WTC11 (cell line): Measurements from ENCODE around the gene MALAT1. TPM values are rescaled to one million over a fixed set of nuclear protein-coding genes. Genes with fewer than 3 reads are reported as not detected.

Experiments used
- ATAC-seq: fragments of 200-7000 bp; cut with Tn5 transposase; 2 replicates; pipeline ENCODE4 v1.10.0; 2021; ENCODE audit warnings: mild to moderate bottlenecking, moderate library complexity
- CTCF ChIA-PET: fragments of 300-600 bp; sonication (Branson Sonifier 250); formaldehyde crosslinking; loops from one replicate; lab custom pipeline; 2021; ENCODE audit warnings: antibody characterized with exemption; lab: Charles Lee
- POLR2A ChIA-PET: fragments of 350-600 bp; sonication (Branson Sonifier 250); formaldehyde crosslinking; loops from one replicate; lab custom pipeline; 2021; ENCODE audit warnings: antibody characterized with exemption; lab: Charles Lee
- DNase-seq: peaks from one replicate; pipeline ENCODE4 v3.0.0; 2021; ENCODE audit warnings: low spot score
- H3K27ac Mint-ChIP-seq: 2 replicates; pipeline ENCODE4 v1.8.0; 2021; ENCODE audit warnings: mixed read lengths
- H3K27me3 Mint-ChIP-seq: 2 replicates; pipeline ENCODE4 v1.8.0; 2021; ENCODE audit warnings: low read depth, mild to moderate bottlenecking, moderate library complexity, mixed read lengths
- H3K36me3 Mint-ChIP-seq: 2 replicates; pipeline ENCODE4 v1.8.0; 2021; ENCODE audit warnings: mixed read lengths
- H3K4me1 Mint-ChIP-seq: 2 replicates; pipeline ENCODE4 v1.8.0; 2022; ENCODE audit warnings: mixed read lengths
- H3K4me3 Mint-ChIP-seq: 2 replicates; pipeline ENCODE4 v1.8.0; 2021; ENCODE audit warnings: mild to moderate bottlenecking, moderate library complexity, mixed read lengths
- H3K9me3 Mint-ChIP-seq: 2 replicates; pipeline ENCODE4 v1.8.0; 2021; ENCODE audit warnings: mixed read lengths
- AR ChIP-seq: fragments of 250-450 bp; sonication (Bioruptor Pico); IDR thresholded peaks from 2 replicates; pipeline ENCODE4 v1.9.0; 2021; ENCODE audit warnings: mild to moderate bottlenecking
- ATF1 ChIP-seq: sonication (generic); formaldehyde crosslinking; IDR thresholded peaks from 2 replicates; pipeline ENCODE4 v1.8.1; 2023; ENCODE audit warnings: mild to moderate bottlenecking, moderate library complexity, missing genetic modification reagents
- CBFB ChIP-seq: sonication (generic); formaldehyde crosslinking; IDR thresholded peaks from 2 replicates; pipeline ENCODE4 v1.8.1; 2022; ENCODE audit warnings: mild to moderate bottlenecking, low read depth, missing genetic modification reagents
- CDX4 ChIP-seq: fragments of 250-450 bp; sonication (Bioruptor Pico); IDR thresholded peaks from 2 replicates; pipeline ENCODE4 v1.9.0; 2021; ENCODE audit warnings: moderate library complexity, mild to moderate bottlenecking, inconsistent platforms, borderline replicate concordance
- E2F4 ChIP-seq: sonication (generic); formaldehyde crosslinking; IDR thresholded peaks from 2 replicates; pipeline ENCODE4 v1.8.1; 2022; ENCODE audit warnings: low read depth, mild to moderate bottlenecking, moderate library complexity, missing genetic modification reagents, borderline replicate concordance
- FOXP1 ChIP-seq: sonication (generic); formaldehyde crosslinking; IDR thresholded peaks from 2 replicates; pipeline ENCODE4 v1.8.0; 2022; ENCODE audit warnings: missing genetic modification reagents, mild to moderate bottlenecking, moderate library complexity, borderline replicate concordance
- IRF2 ChIP-seq: sonication (generic); formaldehyde crosslinking; IDR thresholded peaks from 2 replicates; pipeline ENCODE4 v1.8.0; 2022; ENCODE audit warnings: low read depth, missing genetic modification reagents, borderline replicate concordance
- MLX ChIP-seq: sonication (generic); formaldehyde crosslinking; IDR thresholded peaks from 2 replicates; pipeline ENCODE4 v1.8.1; 2023; ENCODE audit warnings: mild to moderate bottlenecking, missing genetic modification reagents, moderate library complexity
- NFATC4 ChIP-seq: fragments of 250-450 bp; sonication (Bioruptor Pico); IDR thresholded peaks from 2 replicates; pipeline ENCODE4 v1.9.0; 2021; ENCODE audit warnings: mild to moderate bottlenecking
- NFE2L1 ChIP-seq: sonication (generic); formaldehyde crosslinking; IDR thresholded peaks from 2 replicates; pipeline ENCODE4 v1.8.1; 2023; ENCODE audit warnings: missing genetic modification reagents
- OVOL2 ChIP-seq: fragments of 250-450 bp; sonication (Bioruptor Pico); IDR thresholded peaks from 2 replicates; pipeline ENCODE4 v1.9.0; 2021; ENCODE audit warnings: mild to moderate bottlenecking, borderline replicate concordance
- SMAD4 ChIP-seq: sonication (generic); formaldehyde crosslinking; IDR thresholded peaks from 2 replicates; pipeline ENCODE4 v1.8.0; 2022; ENCODE audit warnings: mild to moderate bottlenecking, missing genetic modification reagents
- SP1 ChIP-seq: sonication (generic); formaldehyde crosslinking; conservative IDR thresholded peaks from 2 replicates; pipeline ENCODE4 v1.8.1; 2022; ENCODE audit warnings: missing genetic modification reagents
- TP53 ChIP-seq: sonication (generic); formaldehyde crosslinking; IDR thresholded peaks from 2 replicates; pipeline ENCODE4 v1.8.1; 2023; ENCODE audit warnings: mild to moderate bottlenecking, missing genetic modification reagents
- ZNF121 ChIP-seq: sonication (generic); formaldehyde crosslinking; IDR thresholded peaks from 2 replicates; pipeline ENCODE4 v1.8.0; 2023; ENCODE audit warnings: missing genetic modification reagents
- ZNF423 ChIP-seq: fragments of 250-450 bp; sonication (Bioruptor Pico); IDR thresholded peaks from 2 replicates; pipeline ENCODE4 v2.1.2; 2022; ENCODE audit warnings: mild to moderate bottlenecking, moderate library complexity
- ZNF512 ChIP-seq: sonication (generic); formaldehyde crosslinking; IDR thresholded peaks from 2 replicates; pipeline ENCODE4 v1.8.1; 2022; ENCODE audit warnings: missing genetic modification reagents, borderline replicate concordance
- ZSCAN18 ChIP-seq: fragments of 250-450 bp; sonication (Bioruptor Pico); IDR thresholded peaks from 2 replicates; pipeline ENCODE4 v2.1.2; 2022; ENCODE audit warnings: mild to moderate bottlenecking, moderate library complexity
- total RNA-seq: library from RNA; stranded (reverse); gene quantifications from 3 replicates; pipeline ENCODE4 v1.2.3, GENCODE V29; 2021

MALAT1 gene
- total RNA-seq, 1 experiment from 2014 or later, result 1,830 TPM

- H3K27me3 Mint-ChIP-seq, result peaks cover 76% of the 10 kb centered on the region
- peaks cover 9% of the 10 kb centered on the region for H3K9me3 Mint-ChIP-seq
- ChIA-PET CTCF (interaction anchor here (1.7 kb wide), 1 partner anchor 22 kb away, joined by 4 read pairs; no protein-coding TSS in a partner anchor), POLR2A (interaction anchor here (1.4 kb wide), 1 partner anchor 45 kb away, joined by 5 read pairs; the partner anchor contains the start of gene MALAT1)
- TF ChIP-seq ZSCAN18 (CRISPR knock-in tag) (no peak), ZNF423 (CRISPR knock-in tag) (no peak), IRF2 (CRISPR knock-in tag) (no peak), NFE2L1 (CRISPR knock-in tag) (no peak), TP53 (CRISPR knock-in tag) (no peak), MLX (no peak), ZNF512 (CRISPR knock-in tag) (no peak), SMAD4 (no peak), CBFB (CRISPR knock-in tag) (no peak), NFATC4 (CRISPR knock-in tag) (no peak), CDX4 (no peak), OVOL2 (no peak), AR (CRISPR knock-in tag) (no peak)
- no peak for ATAC-seq
- no peak overlapping the region for H3K27ac Mint-ChIP-seq
- H3K36me3 Mint-ChIP-seq, result peaks cover 10% of the 10 kb centered on the region
- H3K4me3 Mint-ChIP-seq, result peak overlapping the region; percentile 72
- no peak for DNase-seq
- H3K4me1 Mint-ChIP-seq, result peaks cover 16% of the 10 kb centered on the region
Measured at GRCh38 chr11:65454311-65454695, 44.5 kb upstream of the MALAT1 start.

GRCh38 chr11:65454696-65455456 lies 44.0 kb upstream of the MALAT1 start:
- Mint-ChIP-seq H3K27me3 (peaks cover 80% of the 10 kb centered on the region), H3K27ac (no peak overlapping the region)
- CTCF ChIA-PET, result interaction anchor here (0.7 to 1.7 kb wide), 9 partner anchors 9 to 88 kb away, joined by 3 to 9 read pairs (median 3); no protein-coding TSS in a partner anchor

More at GRCh38 chr11:65454696-65455456, 44.0 kb upstream of the MALAT1 start:
- DNase-seq (peak; percentile 92), ATAC-seq (peak; percentile 83)
- Mint-ChIP-seq H3K4me3 (peak overlapping the region; percentile 72), H3K4me1 (peaks cover 21% of the 10 kb centered on the region), H3K36me3 (peaks cover 8% of the 10 kb centered on the region), H3K9me3 (peaks cover 6% of the 10 kb centered on the region; the same call in 1 of the 2 replicates)
- POLR2A ChIA-PET, result interaction anchor here (0.9 to 1.4 kb wide), 5 partner anchors 11 to 51 kb away, joined by 3 to 5 read pairs (median 4); partner anchors contain the start of gene MALAT1
- TF ChIP-seq ZNF512 (CRISPR knock-in tag), result no peak
- no peak for TF ChIP-seq ATF1 (CRISPR knock-in tag)
- peak; percentile 73 for TF ChIP-seq SP1
- TF ChIP-seq CDX4, result no peak
- TF ChIP-seq E2F4 (CRISPR knock-in tag), result no peak
- peak; percentile 77 for TF ChIP-seq ZNF121 (CRISPR knock-in tag)
- peak; percentile 69; the same call in 1 of the 2 replicates for TF ChIP-seq FOXP1
